Erythroblast (primary cell): Measurements from ENCODE around the gene MUL1.

Source experiments
- GATA1 ChIP-seq: IDR thresholded peaks from 2 replicates; pipeline ENCODE4 v1.6.1; 2011; ENCODE audit warnings: low read depth, mild to moderate bottlenecking, control low read depth, low read length, moderate library complexity
- POLR2A ChIP-seq: IDR thresholded peaks from 2 replicates; pipeline ENCODE4 v1.6.1; 2011; ENCODE audit warnings: mild to moderate bottlenecking, low read length

GRCh38 chr1:20546637-20547036 is 38.7 kb upstream of the MUL1 start:
- TF ChIP-seq POLR2A = no peak
- no peak for TF ChIP-seq GATA1
